ENCODE measurements around the gene SMURF2. TPM values are rescaled to one million over a fixed set of nuclear protein-coding genes. Genes with fewer than 3 reads are reported as not detected.
"Not testable (repeated sequence)": the region's sequence is repeated elsewhere in the genome, so short reads cannot be mapped to it uniquely, and the experiment has no call there.

The SMURF2 gene
- total RNA-seq, 4 donors from 2014 or later, result 30.5 to 52.7 (median 44.1) TPM

DNA sequence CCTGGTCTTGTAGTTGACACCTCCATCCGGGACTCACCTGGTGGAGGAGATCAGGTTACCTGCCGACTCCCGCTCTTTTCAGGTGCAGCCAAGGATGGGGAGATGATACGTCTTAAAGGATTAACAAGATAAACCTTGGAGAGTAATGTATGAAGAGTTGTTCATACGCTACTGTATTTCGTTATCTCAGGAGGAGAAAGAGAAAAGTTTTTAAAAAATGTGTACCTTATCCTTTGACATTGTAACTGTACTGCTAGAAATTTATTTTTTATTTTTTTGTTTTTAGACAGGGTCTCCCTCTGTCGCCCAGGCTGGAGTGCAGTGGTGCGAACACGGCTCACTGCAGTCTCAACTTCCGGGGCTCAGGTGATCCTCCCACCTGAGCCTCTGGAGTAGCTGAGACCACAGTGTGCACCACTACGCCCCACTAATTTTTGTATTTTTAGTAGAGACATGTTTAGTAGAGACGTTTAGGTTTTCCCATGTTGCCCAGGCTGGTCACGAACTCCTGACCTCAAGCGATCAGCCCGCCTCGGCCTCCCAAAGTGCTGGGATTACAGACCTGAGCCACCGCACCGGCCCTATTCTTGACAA, 764 bp upstream of the SMURF2 start:
- WGBS, result 70% methylated on average over 18 of the region's 18 CpGs
- Histone ChIP-seq H3K27me3 (no peaks in the 10 kb centered on the region), H3K27ac (replicated peaks in 1 of 4) (peak overlapping the region; percentile 89 to 98 (median 92)), H3K4me1 (peaks cover 12 to 36% (median 32%) of the 10 kb centered on the region in 4 donors), H3K36me3 (no peaks in the 10 kb centered on the region), H3K9me3 (no peaks in the 10 kb centered on the region), H3K4me3 (peak overlapping the region; percentile 78 to 98 (median 86))
- intact Hi-C loops (cut with DNase I), result no loop called here
- TF ChIP-seq POLR2AphosphoS5 (IDR thresholded peaks at IDR 0.05) (no peak), EP300 (IDR thresholded peaks at IDR 0.05) (no peak), POLR2A (IDR thresholded peaks at IDR 0.05; ENCODE audit: low read depth) (no peak)
- TF ChIP-seq, protein P1, sequence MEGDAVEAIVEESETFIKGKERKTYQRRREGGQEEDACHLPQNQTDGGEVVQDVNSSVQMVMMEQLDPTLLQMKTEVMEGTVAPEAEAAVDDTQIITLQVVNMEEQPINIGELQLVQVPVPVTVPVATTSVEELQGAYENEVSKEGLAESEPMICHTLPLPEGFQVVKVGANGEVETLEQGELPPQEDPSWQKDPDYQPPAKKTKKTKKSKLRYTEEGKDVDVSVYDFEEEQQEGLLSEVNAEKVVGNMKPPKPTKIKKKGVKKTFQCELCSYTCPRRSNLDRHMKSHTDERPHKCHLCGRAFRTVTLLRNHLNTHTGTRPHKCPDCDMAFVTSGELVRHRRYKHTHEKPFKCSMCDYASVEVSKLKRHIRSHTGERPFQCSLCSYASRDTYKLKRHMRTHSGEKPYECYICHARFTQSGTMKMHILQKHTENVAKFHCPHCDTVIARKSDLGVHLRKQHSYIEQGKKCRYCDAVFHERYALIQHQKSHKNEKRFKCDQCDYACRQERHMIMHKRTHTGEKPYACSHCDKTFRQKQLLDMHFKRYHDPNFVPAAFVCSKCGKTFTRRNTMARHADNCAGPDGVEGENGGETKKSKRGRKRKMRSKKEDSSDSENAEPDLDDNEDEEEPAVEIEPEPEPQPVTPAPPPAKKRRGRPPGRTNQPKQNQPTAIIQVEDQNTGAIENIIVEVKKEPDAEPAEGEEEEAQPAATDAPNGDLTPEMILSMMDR (IDR thresholded peaks at IDR 0.05), result no peak
- DNase-seq (ENCODE audit: extremely low spot score), result no peak

GRCh38 chr17:64661726-64661975, 456 bp downstream of the SMURF2 start:
- Histone ChIP-seq H3K36me3 (no peaks in the 10 kb centered on the region), H3K9me3 (no peaks in the 10 kb centered on the region), H3K27ac (replicated peaks in 1 of 4) (peak overlapping the region; percentile 89 to 98 (median 92)), H3K27me3 (no peaks in the 10 kb centered on the region), H3K4me3 (peak overlapping the region; percentile 78 to 98 (median 86)), H3K4me1 (peaks cover 12 to 48% (median 45%) of the 10 kb centered on the region in 4 donors)
- intact Hi-C loops (cut with DNase I), result no loop called here
- no peak for DNase-seq (ENCODE audit: extremely low spot score)
- TF ChIP-seq POLR2A (IDR thresholded peaks at IDR 0.05; ENCODE audit: low read depth) (no peak), POLR2AphosphoS5 (IDR thresholded peaks at IDR 0.05) (no peak), EP300 (IDR thresholded peaks at IDR 0.05) (no peak)
- TF ChIP-seq, protein P1 (IDR thresholded peaks at IDR 0.05), result no peak
- WGBS, result 0% methylated on average over 9 of the region's 32 CpGs

DNA sequence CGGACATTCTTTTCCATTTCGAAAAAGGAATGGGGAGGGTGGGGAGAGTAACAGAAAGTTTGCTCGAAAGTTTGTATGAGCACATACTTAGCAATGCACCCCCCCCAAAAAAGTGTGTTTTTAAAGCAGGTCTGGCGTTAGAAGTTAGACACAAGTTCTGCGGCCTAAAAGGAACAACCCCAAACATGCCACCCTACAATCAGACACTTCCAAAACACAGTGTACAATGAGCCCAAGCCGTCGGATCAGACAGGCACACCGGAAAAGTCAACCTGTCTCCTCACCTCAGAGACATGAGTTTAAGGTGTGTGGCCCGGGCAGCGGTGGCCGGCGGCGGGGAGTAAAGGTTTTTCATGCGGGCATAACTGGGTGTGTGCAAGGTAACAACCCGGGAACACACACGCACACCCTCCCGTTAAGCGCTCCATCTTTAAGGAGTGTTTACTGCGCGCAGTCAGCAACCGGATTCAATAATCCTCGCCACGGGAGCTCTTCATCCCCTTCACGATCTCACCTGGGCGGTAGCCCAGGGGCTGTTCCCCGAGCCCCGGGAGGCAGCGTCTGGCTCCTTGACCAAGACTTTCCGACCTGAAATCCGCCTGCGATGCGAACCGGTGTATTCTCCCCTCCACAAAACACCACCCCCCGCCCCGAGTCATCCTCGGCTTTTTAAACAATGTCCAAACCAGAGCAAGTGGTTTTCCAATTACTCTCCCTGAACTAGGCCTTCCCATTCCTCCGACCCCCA, 955 bp downstream of the SMURF2 start:
- H3K27me3 ChIP-seq; H3K9me3 ChIP-seq; H3K36me3 ChIP-seq; intact Hi-C loops (cut with DNase I); DNase-seq (ENCODE audit: extremely low spot score): not testable (repeated sequence)
- peak overlapping the region; percentile 89 to 98 (median 92) for H3K27ac ChIP-seq (replicated peaks in 1 of 4)
- peaks cover 12 to 50% (median 47%) of the 10 kb centered on the region in 4 donors for H3K4me1 ChIP-seq
- peak overlapping the region; percentile 78 to 98 (median 86) for H3K4me3 ChIP-seq
- under 1% methylated on average over 24 of the region's 37 CpGs for WGBS

- Histone ChIP-seq H3K27ac (replicated peaks in 1 of 4) (peak overlapping the region; percentile 89 to 98 (median 92)), H3K4me1 (peaks cover 12 to 50% (median 48%) of the 10 kb centered on the region in 4 donors), H3K4me3 (peak overlapping the region; percentile 78 to 98 (median 86))
- DNase-seq (ENCODE audit: extremely low spot score); intact Hi-C loops (cut with DNase I); H3K36me3 ChIP-seq; H3K9me3 ChIP-seq; H3K27me3 ChIP-seq: not testable (repeated sequence)
- WGBS, result 14% methylated on average over 11 of the region's 11 CpGs
Observed at GRCh38 chr17:64660195-64660977, 1.7 kb downstream of the SMURF2 start.

- intact Hi-C loops (cut with DNase I), result no loop called here
- no peak overlapping the region for H3K4me3 ChIP-seq
- no peaks in the 10 kb centered on the region for H3K27me3 ChIP-seq
- H3K4me1 ChIP-seq, result peaks cover 12 to 52% (median 51%) of the 10 kb centered on the region in 4 donors
- H3K36me3 ChIP-seq, result no peaks in the 10 kb centered on the region
- no peak for DNase-seq (ENCODE audit: extremely low spot score)
- peak overlapping the region; percentile 7 to 89 (median 20) for H3K27ac ChIP-seq (replicated peaks in 1 of 4)
- no peaks in the 10 kb centered on the region for H3K9me3 ChIP-seq
- no peak for TF ChIP-seq POLR2A (IDR thresholded peaks at IDR 0.05; ENCODE audit: low read depth)
- TF ChIP-seq EP300 (IDR thresholded peaks at IDR 0.05), result no peak
Observed at GRCh38 chr17:64658931-64659330, 3.2 kb downstream of the SMURF2 start.

DNA sequence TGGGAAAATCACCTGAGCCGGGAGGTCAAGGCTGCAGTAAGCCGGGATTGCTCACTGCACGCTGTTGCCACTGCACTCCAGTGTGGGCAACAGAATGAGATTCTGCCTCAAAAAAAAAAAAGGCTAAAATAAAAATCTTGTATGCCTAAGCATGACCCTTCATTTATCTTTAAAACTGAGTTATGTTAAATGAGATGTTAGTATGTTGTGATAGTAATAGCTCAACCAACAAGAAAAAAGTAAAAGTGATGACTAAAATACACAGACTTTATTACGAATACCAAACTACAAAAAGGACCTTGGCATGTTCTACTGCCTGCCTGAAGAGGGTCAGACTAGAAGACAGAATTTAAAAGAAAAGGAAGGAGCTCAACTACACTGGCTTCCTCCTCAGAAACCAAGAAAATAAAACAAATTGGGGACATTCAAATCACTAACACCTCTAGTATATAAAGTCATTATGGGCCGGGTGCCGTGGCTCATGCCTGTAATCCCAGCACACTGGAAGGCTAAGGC, 4.4 kb downstream of the SMURF2 start:
- Histone ChIP-seq H3K4me3 (no peak overlapping the region), H3K9me3 (no peaks in the 10 kb centered on the region), H3K27ac (replicated peaks in 1 of 4) (peak overlapping the region; percentile 51 to 61 (median 56)), H3K27me3 (no peaks in the 10 kb centered on the region), H3K36me3 (no peaks in the 10 kb centered on the region), H3K4me1 (peaks cover 17 to 64% (median 61%) of the 10 kb centered on the region in 4 donors)
- no peak for DNase-seq (ENCODE audit: extremely low spot score)
- WGBS, result 72% methylated on average over 6 of the region's 6 CpGs
- TF ChIP-seq, protein P1 (IDR thresholded peaks at IDR 0.05), result no peak
- TF ChIP-seq EP300 (IDR thresholded peaks at IDR 0.05), result no peak
- no peak for TF ChIP-seq POLR2A (IDR thresholded peaks at IDR 0.05; ENCODE audit: low read depth)
- TF ChIP-seq POLR2AphosphoS5 (IDR thresholded peaks at IDR 0.05), result no peak
- intact Hi-C loops (cut with DNase I), result no loop called here

Measured in esophagus muscularis mucosa (tissue), 4 donors.